GM21576 (cell line): ENCODE results near the gene BEST3.
"Not testable (repeated sequence)": the region's sequence is repeated elsewhere in the genome, so short reads cannot be mapped to it uniquely, and the experiment has no call there.

ENCODE experiments used
- ATAC-seq: cut with Tn5 transposase; IDR thresholded peaks from one replicate; pipeline ENCODE4 v1.9.1; 2021; ENCODE audit warnings: mild to moderate bottlenecking, moderate library complexity; ENCODE audit not compliant: unreplicated experiment

BEST3 gene

DNA sequence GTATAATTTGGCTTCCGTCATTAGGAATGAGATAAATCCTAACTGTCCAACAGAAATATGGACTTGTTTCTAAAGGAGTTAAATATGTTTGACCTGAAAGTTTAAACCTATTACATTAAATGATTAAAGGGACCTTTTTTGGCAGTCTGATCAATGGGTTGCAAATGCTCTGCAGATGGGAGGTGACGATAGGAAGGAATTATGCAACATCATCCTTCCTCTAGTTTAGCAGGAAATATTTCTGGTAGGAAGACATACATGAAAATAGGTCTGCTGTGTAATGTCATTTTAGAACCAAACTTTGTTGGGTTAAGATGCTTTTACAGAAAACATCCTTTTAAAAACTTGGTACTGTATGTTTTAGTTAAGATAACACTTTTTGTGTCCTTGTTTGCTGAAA is 91.0 kb downstream of the BEST3 start:
- no peak for ATAC-seq

DNA sequence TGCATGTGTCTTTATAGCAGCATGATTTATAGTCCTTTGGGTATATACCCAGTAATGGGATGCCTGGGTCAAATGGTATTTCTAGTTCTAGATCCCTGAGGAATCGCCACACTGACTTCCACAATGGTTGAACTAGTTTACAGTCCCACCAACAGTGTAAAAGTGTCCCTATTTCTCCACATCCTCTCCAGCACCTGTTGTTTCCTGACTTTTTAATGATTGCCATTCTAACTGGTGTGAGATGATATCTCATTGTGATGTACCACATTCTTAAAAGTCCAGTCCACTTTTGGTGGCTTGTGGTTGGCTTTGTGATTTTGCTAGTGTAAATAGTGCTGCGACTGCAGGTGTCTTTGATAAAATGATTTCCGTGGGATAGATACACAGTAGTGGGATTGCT is 94.8 kb downstream of the BEST3 start:
- not testable (repeated sequence) for ATAC-seq
